H1 (cell line): ENCODE results near the gene NLRC5. TPM values are rescaled to one million over a fixed set of nuclear protein-coding genes. Genes with fewer than 3 reads are reported as not detected.

Experiments
- CTCF ChIA-PET: fragments of 300-600 bp; sonication (Branson Sonifier 250); formaldehyde crosslinking; loops from one replicate; lab custom pipeline; 2021; ENCODE audit not compliant: partially characterized antibody; lab: Charles Lee
- POLR2A ChIA-PET: fragments of 300-600 bp; sonication (Branson Sonifier 250); formaldehyde crosslinking; loops from one replicate; lab custom pipeline; 2021; ENCODE audit warnings: inconsistent platforms; ENCODE audit not compliant: partially characterized antibody; lab: Charles Lee
- DNase-seq, 2 experiments: peaks; one replicate each; pipeline versions ENCODE4 v3.0.0 to v3.0.0-alpha.2; 2010 to 2022; ENCODE audit warnings: low spot score in 2 of 2, low read depth in 1 of 2, mixed read lengths in 1 of 2
- FAIRE-seq: peaks from 2 replicates; lab custom pipeline; 2011; peaks lifted over from hg19 to GRCh38; lab: Jason Lieb, UNC
- H2AFZ ChIP-seq: 2 replicates; pipeline ENCODE4 v1.8.1; 2012; ENCODE audit warnings: low read length, inconsistent platforms
- H2AK5ac ChIP-seq: 2 replicates; pipeline ENCODE4 v1.6.1; 2013; ENCODE audit warnings: low read depth, low read length
- H2BK120ac ChIP-seq: replicated peaks from 2 replicates; pipeline ENCODE3; 2013; ENCODE audit warnings: low read depth, low read length, inconsistent platforms
- H2BK12ac ChIP-seq: 2 replicates; pipeline ENCODE4 v1.6.1; 2013; ENCODE audit warnings: low read depth, low read length
- H2BK15ac ChIP-seq: 2 replicates; pipeline ENCODE4 v1.6.1; 2013; ENCODE audit warnings: low read length
- H2BK20ac ChIP-seq: 2 replicates; pipeline ENCODE4 v1.6.1; 2013; ENCODE audit warnings: low read length
- H2BK5ac ChIP-seq: 2 replicates; pipeline ENCODE4 v1.6.1; 2013; ENCODE audit warnings: low read depth, low read length
- H3K14ac ChIP-seq: 2 replicates; pipeline ENCODE4 v1.6.1; 2013; ENCODE audit warnings: inconsistent platforms; ENCODE audit not compliant: insufficient read length
- H3K18ac ChIP-seq: 2 replicates; pipeline ENCODE4 v1.6.1; 2013; ENCODE audit warnings: low read length; ENCODE audit errors: extremely low read depth
- H3K23ac ChIP-seq: 2 replicates; pipeline ENCODE4 v1.6.1; 2013; ENCODE audit warnings: inconsistent platforms; ENCODE audit not compliant: insufficient read length
- H3K23me2 ChIP-seq: 2 replicates; pipeline ENCODE4 v1.6.1; 2013; ENCODE audit warnings: low read depth, low read length
- H3K27ac ChIP-seq: 2 replicates; pipeline ENCODE4 v1.6.1; 2011; ENCODE audit warnings: low read depth, low read length, inconsistent platforms
- H3K27me3 ChIP-seq, 4 experiments: replicated peaks in 1 of 4; 1 replicate in 1 of 4; 2 replicates in 3 of 4; pipeline versions ENCODE4 v1.6.1 to v1.8.1; 2011 to 2013; ENCODE audit warnings: low read length in 3 of 4, mild to moderate bottlenecking in 3 of 4, inconsistent platforms in 2 of 4, mixed read lengths in 2 of 4, moderate library complexity in 1 of 4; ENCODE audit not compliant: control insufficient read depth in 3 of 4, insufficient read depth in 3 of 4; ENCODE audit errors: extremely low read depth in 1 of 4
- H3K36me3 ChIP-seq, 4 experiments: 2 replicates each; pipeline versions ENCODE4 v1.6.1 to v1.8.1; 2011 to 2013; ENCODE audit warnings: mild to moderate bottlenecking in 4 of 4, low read length in 3 of 4, moderate library complexity in 2 of 4, control low read depth in 1 of 4, inconsistent platforms in 1 of 4; ENCODE audit not compliant: insufficient read depth in 4 of 4, control insufficient read depth in 2 of 4
- H3K4ac ChIP-seq: replicated peaks from 2 replicates; pipeline ENCODE3; 2013; ENCODE audit warnings: low read length, low read depth, mixed read lengths, inconsistent platforms; ENCODE audit not compliant: insufficient read length
- H3K4me1 ChIP-seq, 4 experiments: replicated peaks in 1 of 4; 1 replicate in 1 of 4; 2 replicates in 3 of 4; pipeline versions ENCODE4 v1.6.1 to v1.8.1; 2011 to 2013; ENCODE audit warnings: low read length in 3 of 4, inconsistent platforms in 2 of 4, mixed read lengths in 1 of 4; ENCODE audit not compliant: insufficient read depth in 4 of 4, control insufficient read depth in 3 of 4
- H3K4me2 ChIP-seq, 2 experiments: 2 replicates each; pipeline versions ENCODE4 v1.6.1 to v1.8.1; 2011 to 2013; ENCODE audit warnings: low read depth in 2 of 2, low read length in 2 of 2, control low read depth in 1 of 2, inconsistent platforms in 1 of 2, mild to moderate bottlenecking in 1 of 2; ENCODE audit not compliant: insufficient read depth in 1 of 2
- H3K4me3 ChIP-seq, 4 experiments: fragments of 200-600, 300-600 bp in 1 of 4; sonication (generic), shearing (Covaris generic), sonication (Bioruptor Twin) in 1 of 4; 2 replicates each; pipeline versions ENCODE4 v1.5.1 to v1.8.1; 2011 to 2016; ENCODE audit warnings: low read length in 4 of 4, low read depth in 3 of 4, control low read depth in 2 of 4, inconsistent platforms in 2 of 4, mild to moderate bottlenecking in 2 of 4, mixed read lengths in 1 of 4, moderate library complexity in 1 of 4; ENCODE audit not compliant: insufficient read depth in 2 of 4; ENCODE audit errors: extremely low read depth in 1 of 4
- H3K56ac ChIP-seq: replicated peaks from 2 replicates; pipeline ENCODE3; 2013; ENCODE audit warnings: low read depth, mild to moderate bottlenecking, mixed read lengths, low read length, inconsistent platforms; ENCODE audit not compliant: insufficient read length
- H3K79me1 ChIP-seq: 2 replicates; pipeline ENCODE4 v1.6.1; 2013; ENCODE audit warnings: low read depth, low read length, control low read depth
- H3K79me2 ChIP-seq, 2 experiments: 2 replicates each; pipeline versions ENCODE4 v1.6.1 to v1.8.1; 2012 to 2013; ENCODE audit warnings: low read length in 2 of 2, mild to moderate bottlenecking in 2 of 2, inconsistent platforms in 1 of 2; ENCODE audit not compliant: insufficient read depth in 2 of 2, control insufficient read depth in 1 of 2
- H3K9ac ChIP-seq, 4 experiments: replicated peaks in 1 of 4; 1 replicate in 1 of 4; 2 replicates in 3 of 4; pipeline versions ENCODE4 v1.6.1 to v1.8.1; 2011 to 2013; ENCODE audit warnings: low read depth in 3 of 4, low read length in 3 of 4, control low read depth in 2 of 4, mild to moderate bottlenecking in 2 of 4, moderate library complexity in 2 of 4, inconsistent platforms in 1 of 4; ENCODE audit errors: extremely low read depth in 1 of 4
- H3K9me3 ChIP-seq, 2 experiments: 2 replicates each; pipeline versions ENCODE4 v1.6.1 to v1.8.1; 2012 to 2013; ENCODE audit warnings: mild to moderate bottlenecking in 2 of 2, moderate library complexity in 2 of 2, control low read depth in 1 of 2, inconsistent platforms in 1 of 2, low read depth in 1 of 2, low read length in 1 of 2, mixed read lengths in 1 of 2; ENCODE audit not compliant: insufficient read depth in 2 of 2
- H4K20me1 ChIP-seq, 2 experiments: replicated peaks in 1 of 2; 2 replicates each; pipeline versions ENCODE3 to v1.8.1; 2011 to 2013; ENCODE audit warnings: inconsistent platforms in 2 of 2, low read length in 2 of 2, mild to moderate bottlenecking in 1 of 2; ENCODE audit not compliant: insufficient read depth in 2 of 2, control insufficient read depth in 1 of 2
- H4K5ac ChIP-seq: 2 replicates; pipeline ENCODE4 v1.6.1; 2013; ENCODE audit warnings: low read length, low read depth, mixed read lengths, inconsistent platforms; ENCODE audit not compliant: insufficient read length
- H4K8ac ChIP-seq: 2 replicates; pipeline ENCODE4 v1.8.0; 2013; ENCODE audit warnings: mild to moderate bottlenecking, moderate library complexity, low read length, inconsistent platforms; ENCODE audit not compliant: insufficient read depth; ENCODE audit errors: extremely low read depth
- H4K91ac ChIP-seq: replicated peaks from 2 replicates; pipeline ENCODE3; 2013; ENCODE audit warnings: low read length, mixed read lengths, inconsistent platforms; ENCODE audit not compliant: insufficient read length
- ATF3 ChIP-seq: IDR thresholded peaks from 2 replicates; pipeline ENCODE4 v1.6.1; 2011; ENCODE audit warnings: low read depth, mild to moderate bottlenecking, low read length; ENCODE audit not compliant: insufficient read depth
- JUND ChIP-seq: IDR thresholded peaks from 2 replicates; pipeline ENCODE4 v1.6.1; 2011; ENCODE audit warnings: mild to moderate bottlenecking, improper control_type of control experiment, low read length
- RBBP5 ChIP-seq: IDR thresholded peaks from 2 replicates; pipeline ENCODE4 v1.7.1; 2012; ENCODE audit warnings: low read depth, mild to moderate bottlenecking, inconsistent platforms, low read length, moderate library complexity, borderline replicate concordance
- SP2 ChIP-seq: IDR thresholded peaks from 2 replicates; pipeline ENCODE4 v1.6.1; 2012; ENCODE audit warnings: mild to moderate bottlenecking, low read length, inconsistent platforms
- TAF1 ChIP-seq: IDR thresholded peaks from 2 replicates; pipeline ENCODE4 v1.6.1; 2011; ENCODE audit warnings: mild to moderate bottlenecking, low read depth, low read length
- YY1 ChIP-seq: IDR thresholded peaks from 2 replicates; pipeline ENCODE4 v1.6.1; 2011; ENCODE audit warnings: low read depth, mild to moderate bottlenecking, low read length
- WGBS, 2 experiments: shearing (Covaris generic) in 1 of 2; methylation state at CpG; one replicate each; pipeline versions ENCODE4 v1.1.6 to v1.1.7; 2013 to 2015; ENCODE audit warnings: low lambda C conversion rate in 2 of 2, mixed read lengths in 2 of 2, inconsistent platforms in 1 of 2, low coverage in 1 of 2, missing lambda C conversion rate in 1 of 2; ENCODE audit not compliant: insufficient replicate concordance in 2 of 2, insufficient coverage in 1 of 2, insufficient read length in 1 of 2; ENCODE audit errors: extremely low coverage in 1 of 2, missing lambda C conversion rate in 1 of 2; 5-methylcytosine and 5-hydroxymethylcytosine counted together
- polyA plus RNA-seq, 7 experiments: library from polyadenylated mRNA; depleted of rRNA in 3 of 7; stranded (reverse) in 5 of 7; unstranded in 2 of 7; fragments of >200 nt in 5 of 7; fragments of 200-250 nt in 2 of 7; gene quantifications; 1 replicate in 5 of 7; 2 replicates in 1 of 7; 4 replicates in 1 of 7; pipeline versions ENCODE4 v1.2.1 to v1.2.3, GENCODE V29; 2011 to 2013; ENCODE audit warnings: missing spikeins in 2 of 7, mixed read lengths in 2 of 7
- total RNA-seq: library from RNA; stranded (reverse); fragmentation: NEBNext Ultra II Directional; extraction: Animal tissue kit (Norgen Biotek cat#: 25700); gene quantifications from 2 replicates; pipeline ENCODE4 v1.2.1, GENCODE V29; 2021

Gene NLRC5
- total and polyA plus RNA-seq, 2 of the 8 experiments (the other 6 are each of a cell fraction or from before 2014, with no cell fraction given) = 2.2 to 3.2 TPM

GRCh38 chr16:57032931-57033330 lies 43.6 kb downstream of the NLRC5 start:
- CTCF ChIA-PET = interaction anchor here (0.7 to 3.1 kb wide), 8 partner anchors 13 to 168 kb away, joined by 3 to 13 read pairs (median 3); partner anchors contain the start of gene SLC12A3
- Histone ChIP-seq H3K4ac (no peak overlapping the region), H3K14ac (no peak overlapping the region)
- TF ChIP-seq ATF3 (no peak), SP2 (no peak), RBBP5 (no peak), TAF1 (no peak), YY1 (no peak), JUND (no peak)
- TF ChIP-seq, all 59 proteins: peak for 0
- Histone ChIP-seq H3K79me1 (no peaks in the 10 kb centered on the region), H3K4me3 (no peak overlapping the region), H2BK20ac (no peak overlapping the region), H3K27me3 (no peaks in the 10 kb centered on the region), H3K4me2 (no peak overlapping the region), H3K9me3 (no peaks in the 10 kb centered on the region), H2BK5ac (no peak overlapping the region), H3K4me1 (no peaks in the 10 kb centered on the region), H3K79me2 (no peaks in the 10 kb centered on the region), H3K9ac (no peak overlapping the region), H3K23ac (no peak overlapping the region), H3K23me2 (peaks cover 6% of the 10 kb centered on the region; the same call in 1 of the 2 replicates), H3K36me3 (no peaks in the 10 kb centered on the region), H4K91ac (no peak overlapping the region), H3K18ac (no peak overlapping the region), H4K8ac (peak overlapping the region; percentile 36; the same call in 1 of the 2 replicates), H3K56ac (no peak overlapping the region), H4K5ac (no peak overlapping the region), H2BK120ac (no peak overlapping the region), H2AFZ (no peak overlapping the region), H3K27ac (no peak overlapping the region), H2BK15ac (no peak overlapping the region), H2BK12ac (no peak overlapping the region), H2AK5ac (no peak overlapping the region), H4K20me1 (peaks cover 0 to 4% of the 10 kb centered on the region in 2 experiments)
- DNase-seq (no peak), FAIRE-seq (no peak)
- POLR2A ChIA-PET = no interaction called here
- 84% methylated on average over 5 of the region's 5 CpGs; no CpG with 5 or more reads in 1 of the 2 experiments for WGBS, 2 experiments
